Dedifferentiated amniotic fluid mesenchymal stem cell (primary cell): ENCODE measurements around the gene TMEM14B.
A peak's percentile ranks its signal among the peaks of the same experiment; 100 is the strongest.
"Not testable (repeated sequence)": the region's sequence is repeated elsewhere in the genome, so short reads cannot be mapped to it uniquely, and the experiment has no call there.

Experiments
- DNase-seq: peaks from one replicate; pipeline ENCODE4 v3.0.0-alpha.2; 2016; ENCODE audit errors: extremely low spot score

The TMEM14B gene

DNA sequence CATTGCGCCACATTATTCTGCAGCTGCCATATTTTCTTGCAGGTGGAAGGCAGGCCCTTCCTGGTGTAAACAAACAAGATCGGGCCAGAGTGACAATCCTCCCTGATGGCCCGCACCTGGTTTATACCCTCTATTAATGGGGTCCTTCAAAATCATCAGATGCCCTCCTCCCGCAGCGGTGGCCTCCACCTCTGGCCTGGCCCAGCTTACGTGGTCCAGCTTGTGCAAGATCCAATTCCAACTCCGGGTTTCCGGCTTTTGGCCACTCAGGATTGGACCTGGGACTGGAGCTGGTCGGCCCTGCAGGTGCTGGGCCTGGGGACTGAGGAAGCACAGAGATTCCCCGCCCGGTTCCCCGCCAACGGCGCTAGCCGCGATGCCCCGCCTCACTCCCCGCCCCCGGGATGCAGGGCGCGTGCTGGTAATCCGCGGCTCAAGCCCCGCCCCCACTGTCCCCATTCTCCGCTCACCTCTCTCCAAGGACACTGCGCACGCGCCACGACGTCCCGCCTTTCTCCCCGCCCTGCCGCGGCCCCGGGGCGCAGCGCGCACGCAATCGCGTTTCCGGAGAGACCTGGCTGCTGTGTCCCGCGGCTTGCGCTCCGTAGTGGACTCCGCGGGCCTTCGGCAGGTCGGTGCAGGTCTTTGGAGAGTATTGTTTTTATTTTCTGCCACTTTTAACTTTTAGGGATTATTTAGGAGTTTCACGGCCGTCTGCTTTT lies at the start of gene TMEM14B:
Gene TMEM14B (plus strand): TSS at position 555 of the 722 bp plus-strand sequence. CDS start 1,441 bp downstream, outside the sequence.
- DNase-seq = peak; percentile 93

DNA sequence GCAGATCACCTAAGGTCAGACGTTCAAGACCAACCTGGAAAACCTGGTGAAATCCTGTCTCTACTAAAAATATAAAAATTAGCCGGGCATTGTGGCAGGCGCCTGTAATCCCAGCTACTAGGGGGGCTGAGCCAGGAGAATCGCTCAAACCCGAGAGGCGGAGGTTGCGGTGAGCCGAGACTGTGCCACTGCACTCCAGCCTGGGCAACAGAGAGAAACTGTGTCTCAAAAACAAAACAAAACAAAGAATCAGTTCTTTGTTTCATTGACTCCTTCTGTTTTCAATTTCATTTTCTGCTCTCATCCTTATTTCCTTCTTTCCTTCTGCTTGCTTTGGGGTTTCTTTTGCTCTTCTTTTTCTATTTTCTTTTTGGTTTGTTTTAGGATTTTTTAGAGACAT lies 33.6 kb upstream of the TMEM14B start:
- no peak for DNase-seq

DNA sequence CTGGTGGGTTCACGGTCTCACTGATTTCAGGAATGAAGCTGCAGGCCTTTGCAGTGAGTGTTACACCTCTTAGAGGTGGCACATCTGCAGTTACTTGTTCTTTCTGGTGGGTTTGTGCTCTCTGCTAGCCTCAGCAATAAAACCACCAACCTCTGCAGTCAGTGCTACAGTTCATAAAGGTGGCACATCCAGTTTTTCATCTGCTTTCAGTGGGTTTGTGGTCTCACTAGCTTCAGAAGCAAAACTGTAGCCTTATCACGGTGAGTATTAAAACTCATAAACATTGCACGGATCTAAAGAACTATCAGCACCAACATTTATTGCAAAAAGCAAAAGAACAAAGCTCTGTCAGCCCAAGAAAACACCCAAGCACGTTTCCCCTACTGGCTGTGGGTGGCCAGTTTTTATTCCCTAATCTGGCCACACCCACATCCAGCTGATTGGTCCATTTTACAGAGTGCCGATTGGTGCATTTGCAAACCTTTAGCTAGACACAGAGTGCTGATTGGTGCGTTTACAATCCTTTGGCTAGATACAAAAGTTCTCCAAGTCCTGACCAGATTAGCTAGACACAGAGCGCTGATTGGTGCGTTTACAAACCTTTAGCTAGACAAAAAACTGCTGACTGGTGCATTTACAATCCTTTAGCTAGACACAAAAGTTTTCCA lies 28.2 kb upstream of the TMEM14B start:
- no peak for DNase-seq

DNA sequence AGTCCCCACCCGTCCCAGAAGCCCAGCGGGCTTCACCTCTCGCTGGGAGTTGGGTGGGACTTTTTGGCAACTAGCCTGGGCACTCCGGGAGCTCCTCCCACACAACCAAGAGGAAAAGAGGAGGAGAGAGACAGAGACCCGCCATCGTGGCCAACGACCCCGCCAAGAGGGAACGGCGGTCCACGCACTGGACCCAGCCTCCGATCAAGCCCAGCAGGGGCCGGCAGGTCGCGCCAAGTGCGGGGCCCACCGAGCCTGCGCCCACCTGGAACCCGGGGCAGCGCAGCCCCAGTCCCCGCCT lies 27.7 kb upstream of the TMEM14B start:
- DNase-seq = no peak

DNA sequence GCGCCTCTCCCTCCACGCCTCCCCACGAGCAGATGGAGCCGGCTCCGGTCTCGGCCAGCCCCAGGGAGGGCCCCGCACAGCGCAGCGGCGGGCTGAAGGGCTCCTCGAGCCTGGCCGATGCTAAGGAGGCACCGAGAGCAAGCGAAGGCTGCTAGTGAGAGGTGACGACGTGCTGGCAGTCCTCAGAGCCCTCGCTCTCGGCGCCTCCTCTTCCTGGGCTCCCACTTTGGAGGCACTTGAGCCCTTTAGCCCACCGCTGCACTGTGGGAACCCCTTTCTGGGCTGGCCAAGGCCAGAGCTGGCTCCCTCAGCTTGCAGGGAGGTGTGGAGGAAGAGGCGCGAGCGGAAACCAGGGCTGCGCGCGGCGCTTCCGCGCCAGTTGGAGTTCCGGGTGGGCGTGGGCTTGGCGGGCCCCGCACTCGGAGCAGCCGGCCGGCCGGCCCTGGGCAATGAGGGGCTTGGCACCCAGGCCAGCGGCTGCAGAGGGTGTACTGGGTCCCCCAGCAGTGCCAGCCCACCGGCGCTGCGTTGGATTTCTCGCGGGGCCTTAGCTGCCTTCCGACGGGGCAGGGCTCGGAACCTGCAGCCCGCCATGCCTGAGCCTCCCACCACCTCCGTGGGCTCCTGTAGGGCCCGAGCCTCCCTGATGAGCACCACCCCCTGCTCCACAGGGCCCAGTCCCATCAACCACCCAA lies 27.2 kb upstream of the TMEM14B start:
- DNase-seq = no peak

DNA sequence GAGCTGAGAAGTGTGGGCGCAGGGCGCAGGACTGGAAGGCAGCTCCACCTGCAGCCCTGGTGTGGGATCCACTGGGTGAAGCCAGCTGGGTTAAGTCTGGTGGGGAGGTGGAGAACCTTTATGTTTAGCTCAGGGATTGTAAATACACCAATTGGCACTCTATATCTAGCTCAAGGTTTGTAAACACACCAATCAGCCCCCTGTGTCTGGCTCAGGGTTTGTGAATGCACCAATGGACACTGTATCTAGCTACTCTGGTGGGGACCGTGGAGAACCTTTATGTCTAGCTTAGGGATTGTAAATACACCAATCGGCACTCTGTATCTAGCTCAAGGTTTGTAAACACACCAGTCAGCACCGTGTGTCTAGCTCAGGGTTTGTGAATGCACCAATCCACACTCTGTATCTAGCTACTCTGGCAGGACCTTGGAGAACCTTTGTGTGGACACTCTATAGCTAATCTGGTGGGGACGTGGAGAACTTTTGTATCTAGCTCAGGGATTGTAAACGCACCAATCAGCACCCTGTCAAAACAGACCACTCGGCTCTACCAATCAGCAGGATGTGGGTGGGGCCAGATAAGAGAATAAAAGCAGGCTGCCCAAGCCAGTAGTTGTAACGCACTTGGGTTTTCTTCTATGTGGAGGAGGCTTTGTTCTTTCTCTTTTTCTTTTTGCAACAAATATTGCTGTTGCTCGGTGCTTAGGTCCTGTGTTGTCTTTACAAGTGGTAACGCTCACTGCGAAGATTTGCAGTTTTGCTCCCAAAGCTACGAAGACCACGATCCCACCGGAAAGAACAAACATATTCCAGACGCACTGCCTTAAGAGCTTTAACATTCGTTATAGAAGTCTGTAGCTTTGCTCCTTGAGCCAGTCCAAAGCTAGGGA lies 26.4 kb upstream of the TMEM14B start:
- not testable (repeated sequence) for DNase-seq

DNA sequence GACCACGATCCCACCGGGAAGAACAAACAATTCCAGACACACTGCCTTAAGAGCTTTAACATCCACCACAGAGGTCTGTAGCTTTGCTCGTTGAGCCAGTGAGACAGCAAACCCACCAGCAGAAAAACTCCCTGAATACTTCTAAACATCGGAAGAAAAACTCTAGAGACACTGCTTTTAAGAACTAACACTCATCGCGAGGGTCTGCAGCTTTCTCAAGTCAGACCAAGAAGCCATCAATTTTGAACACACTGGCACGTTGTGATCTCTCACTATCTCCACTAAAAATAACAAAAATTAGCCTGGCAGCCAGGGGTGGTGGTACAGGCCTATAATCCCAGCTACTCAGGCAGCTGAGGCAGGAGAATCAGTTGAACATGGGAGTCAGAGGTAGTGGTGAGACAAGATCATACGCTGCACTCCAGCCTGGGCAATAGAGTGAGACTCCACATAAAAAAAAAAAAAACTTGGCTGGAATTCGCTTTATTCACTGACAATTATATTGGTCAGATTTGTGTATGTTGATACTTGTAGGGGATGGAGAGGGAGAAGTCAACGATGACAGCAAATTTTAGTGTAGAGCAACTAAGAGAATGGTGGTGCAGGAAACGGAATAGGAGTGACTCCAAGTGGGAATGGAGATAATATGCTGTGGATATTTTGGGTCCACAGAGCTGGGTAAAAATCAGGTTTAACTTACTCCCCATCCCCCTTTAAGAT lies 25.6 kb upstream of the TMEM14B start:
- DNase-seq = no peak

DNA sequence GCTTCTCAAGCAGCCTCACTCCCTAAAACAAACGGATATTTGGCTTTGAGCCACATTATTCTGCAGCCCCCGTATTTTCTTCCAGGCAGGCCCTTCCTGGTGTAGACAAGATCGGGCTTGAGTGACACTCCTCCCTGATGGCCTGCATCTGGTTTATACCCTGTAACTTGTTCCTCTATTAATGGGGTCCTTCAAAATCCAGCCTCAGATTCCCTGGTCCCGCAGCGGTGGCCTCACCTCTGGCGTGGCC lies 25.1 kb upstream of the TMEM14B start:
- no peak for DNase-seq

DNA sequence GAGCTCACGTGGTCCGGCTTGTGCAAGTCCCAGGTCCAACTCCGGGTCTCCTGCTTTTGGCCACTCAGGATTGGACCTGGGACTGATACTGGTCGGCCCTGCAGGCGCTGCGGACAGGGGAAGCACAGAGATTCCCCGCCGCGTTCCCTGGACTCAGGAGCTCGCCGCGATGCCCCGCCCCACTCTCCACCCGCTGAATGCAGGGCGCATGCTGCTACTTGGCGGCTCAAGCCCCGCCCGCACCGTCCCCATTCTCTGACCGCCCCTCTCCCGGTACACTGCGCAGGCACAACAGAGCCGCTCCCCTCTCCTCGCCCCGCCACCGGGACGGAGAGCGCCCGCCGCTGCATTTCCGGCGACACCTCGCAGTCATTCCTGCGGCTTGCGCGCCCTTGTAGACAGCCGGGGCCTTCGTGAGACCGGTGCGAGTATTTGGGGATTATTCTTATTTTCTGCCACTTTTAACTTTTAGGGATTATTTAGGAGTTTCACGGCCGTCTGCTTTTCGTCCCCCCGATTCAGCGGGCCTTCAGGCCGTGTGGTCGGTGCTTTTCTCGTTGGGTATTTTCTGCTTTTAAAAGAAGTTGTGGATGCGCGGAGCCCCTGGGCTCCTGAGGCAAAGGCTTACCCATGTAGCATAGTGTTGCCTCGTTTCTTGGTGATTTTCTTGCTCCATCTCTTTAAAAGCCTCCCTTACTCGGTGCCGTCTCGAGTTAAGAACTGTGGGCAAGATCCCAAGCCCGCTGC lies 24.6 kb upstream of the TMEM14B start, which contains the start of gene TMEM14C:
Gene TMEM14C (plus strand): TSS at position 251 of the 747 bp plus-strand sequence. CDS start 1,544 bp downstream, outside the sequence.
- peak; percentile 95 for DNase-seq

DNA sequence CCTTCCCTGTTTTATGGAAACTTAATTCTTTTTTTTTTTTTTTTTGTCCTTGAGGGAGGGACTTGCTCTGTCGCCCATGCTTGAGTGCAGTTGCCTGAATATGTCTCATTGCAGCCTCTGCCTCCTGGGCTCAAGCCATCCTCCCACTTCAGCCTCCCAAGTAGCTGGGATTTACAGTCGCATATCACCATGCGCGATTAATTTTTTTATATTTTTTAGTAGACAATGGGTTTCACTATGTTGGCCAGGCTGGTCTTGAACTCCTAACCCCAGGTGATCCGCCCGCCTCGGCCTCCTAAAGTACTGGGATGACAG lies 24.1 kb upstream of the TMEM14B start:
- no peak for DNase-seq

DNA sequence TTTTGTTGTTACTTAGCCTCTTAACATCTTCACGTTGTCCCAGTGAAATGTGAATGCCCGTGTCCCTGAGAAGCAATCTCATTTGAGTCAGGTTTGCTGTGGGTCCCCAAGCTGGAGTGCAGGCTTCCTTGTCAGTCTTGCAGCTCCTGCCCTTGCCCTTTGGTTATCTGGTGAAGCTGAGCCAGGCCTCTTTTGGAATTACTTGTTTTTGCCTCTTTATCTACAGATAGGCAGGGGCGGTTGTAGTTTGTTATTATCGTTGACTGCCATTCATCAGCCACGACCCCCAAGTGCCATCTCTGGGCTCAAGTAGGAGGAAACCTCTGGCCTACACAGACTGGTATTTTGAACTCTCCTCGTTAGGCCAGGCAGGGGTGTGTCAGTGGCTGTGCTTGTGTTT lies 22.6 kb upstream of the TMEM14B start:
- no peak for DNase-seq

DNA sequence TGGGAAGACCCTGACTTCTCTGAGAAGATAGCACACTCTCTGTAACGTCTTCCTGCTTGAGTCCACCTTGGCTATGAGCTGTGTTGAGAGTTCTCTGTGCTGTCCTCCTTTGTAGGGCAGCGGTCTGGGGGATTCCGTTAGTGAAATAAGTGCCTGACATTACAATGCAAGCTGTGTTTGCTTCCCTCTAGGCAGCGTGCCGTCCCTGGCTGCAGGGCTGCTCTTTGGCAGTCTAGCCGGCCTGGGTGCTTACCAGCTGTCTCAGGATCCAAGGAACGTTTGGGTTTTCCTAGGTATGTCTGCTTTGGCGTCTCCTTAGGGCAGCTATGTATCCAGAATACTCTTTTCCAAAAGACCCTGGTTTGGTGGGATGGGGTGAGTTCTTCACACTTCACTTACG lies 21.9 kb upstream of the TMEM14B start:
- no peak for DNase-seq

DNA sequence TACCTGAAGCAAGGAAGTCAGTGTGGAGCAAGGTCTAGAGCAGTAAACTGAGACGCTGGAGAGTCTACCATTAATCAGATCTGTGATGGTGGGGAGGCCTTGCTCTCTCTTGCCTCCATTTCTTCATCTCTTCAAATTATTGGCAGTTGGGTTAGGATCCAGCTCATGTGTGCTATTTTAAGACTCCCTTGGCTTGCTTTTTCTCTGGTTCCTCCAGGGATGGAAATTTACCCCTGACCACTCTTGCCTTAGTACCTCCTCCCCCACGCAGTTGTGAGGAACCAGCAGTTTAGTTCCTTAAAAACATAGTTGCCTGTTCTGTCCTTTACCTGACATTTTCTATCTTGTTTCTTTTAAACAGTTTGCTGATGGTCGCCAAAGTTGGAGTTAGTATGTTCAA lies 17.4 kb upstream of the TMEM14B start:
- DNase-seq = no peak

DNA sequence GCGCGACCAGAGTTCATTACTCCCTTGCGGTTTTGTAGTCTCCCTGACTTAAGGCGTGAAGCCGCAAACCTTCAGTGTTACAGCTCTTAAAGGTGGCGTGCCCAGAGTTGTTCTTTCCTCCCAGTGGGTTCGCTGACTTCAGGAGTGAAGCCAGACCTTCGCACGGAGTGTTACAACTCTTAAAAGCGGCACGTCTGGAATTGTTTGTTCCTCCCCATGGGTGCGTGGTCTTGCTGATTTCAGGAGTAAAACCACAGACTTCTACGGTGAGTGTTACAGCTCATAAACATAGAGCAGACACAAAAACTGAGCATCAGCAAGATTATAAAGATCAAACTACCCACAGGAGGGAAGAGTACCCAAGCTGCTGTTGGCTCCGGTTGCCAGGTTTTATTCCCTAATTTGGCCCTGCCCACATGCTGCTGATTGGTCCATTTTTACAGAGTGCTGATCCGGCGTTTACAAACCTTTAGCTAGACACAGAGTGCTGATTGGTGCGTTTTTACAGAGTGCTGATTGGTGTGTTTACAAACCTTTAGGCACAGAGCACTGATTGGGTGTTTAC lies 14.4 kb upstream of the TMEM14B start:
- DNase-seq = no peak

DNA sequence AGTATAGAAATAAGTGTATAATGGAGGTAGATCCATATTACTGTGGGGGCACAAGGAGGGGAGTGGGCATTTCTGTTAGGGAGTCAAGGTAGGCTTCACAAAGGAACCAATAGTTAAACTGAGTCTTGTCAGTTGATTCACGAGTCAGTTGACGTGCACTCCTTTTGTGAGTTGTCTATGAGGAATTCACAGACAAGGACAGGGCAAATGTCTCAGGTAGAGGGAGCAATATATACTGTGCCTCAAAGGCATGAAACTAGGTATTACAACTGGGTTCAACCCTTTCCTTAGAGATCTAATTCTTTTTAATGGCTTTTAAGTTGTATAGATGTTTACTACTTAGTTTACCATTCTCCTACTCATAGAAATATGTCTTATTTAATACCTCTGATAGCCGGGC lies 13.7 kb upstream of the TMEM14B start:
- DNase-seq = no peak

DNA sequence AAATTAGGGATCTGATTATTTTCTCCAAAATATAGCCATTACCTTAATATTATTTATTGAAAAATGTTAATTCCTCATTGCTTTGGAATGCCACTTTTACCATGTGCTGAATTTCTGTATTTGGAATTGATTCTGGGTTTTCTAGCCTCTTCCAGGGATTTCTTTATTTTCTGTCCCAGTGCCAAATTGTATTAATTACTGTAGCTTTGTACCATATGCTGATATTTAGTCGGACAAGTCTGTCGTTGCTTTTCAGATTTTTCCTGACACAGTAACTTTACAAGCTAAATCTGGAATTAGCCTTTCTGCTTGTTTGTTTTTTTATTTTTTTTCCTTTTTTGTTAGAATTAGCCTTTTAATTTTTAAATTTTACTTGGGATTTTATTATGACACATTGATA lies 10.9 kb upstream of the TMEM14B start:
- DNase-seq = no peak

DNA sequence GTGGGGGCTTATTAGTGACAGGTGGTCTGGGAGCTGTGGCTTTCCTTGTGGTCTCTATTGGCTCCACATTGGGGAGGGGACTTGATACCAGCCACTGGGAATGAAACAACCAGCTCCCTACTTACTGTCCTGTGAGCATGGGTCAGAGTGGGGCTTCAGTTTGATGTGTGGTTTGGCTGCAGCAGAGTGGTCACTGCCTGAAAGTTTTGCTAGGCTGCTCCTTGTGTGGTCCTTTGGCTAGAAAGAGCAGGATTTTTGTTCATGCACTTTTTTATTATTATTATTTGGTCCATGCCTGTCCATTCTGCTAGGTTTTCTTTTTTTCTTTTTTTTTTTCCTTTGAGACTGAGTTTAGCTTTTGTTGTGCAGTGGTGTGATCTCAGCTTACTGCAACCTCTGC lies 7.5 kb upstream of the TMEM14B start:
- no peak for DNase-seq

DNA sequence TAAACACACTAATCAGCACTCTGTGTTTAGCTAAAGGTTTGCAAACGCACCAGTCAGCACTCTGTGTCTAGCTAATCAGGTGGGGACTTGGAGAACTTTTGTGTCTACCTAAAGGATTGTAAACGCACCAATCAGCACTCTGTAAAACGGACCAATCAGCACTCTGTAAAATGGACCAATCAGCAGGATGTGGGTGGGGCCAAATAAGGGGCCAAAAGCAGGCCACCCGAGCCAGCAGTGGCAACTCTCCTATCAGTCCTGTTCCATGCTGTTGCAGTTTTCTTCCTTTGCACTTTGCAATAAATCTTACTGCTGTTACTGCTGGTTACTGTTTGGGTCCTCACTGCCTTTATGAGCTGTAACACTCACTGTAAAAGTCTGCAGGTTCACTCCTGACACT lies 6.0 kb upstream of the TMEM14B start:
- DNase-seq = not testable (repeated sequence)

DNA sequence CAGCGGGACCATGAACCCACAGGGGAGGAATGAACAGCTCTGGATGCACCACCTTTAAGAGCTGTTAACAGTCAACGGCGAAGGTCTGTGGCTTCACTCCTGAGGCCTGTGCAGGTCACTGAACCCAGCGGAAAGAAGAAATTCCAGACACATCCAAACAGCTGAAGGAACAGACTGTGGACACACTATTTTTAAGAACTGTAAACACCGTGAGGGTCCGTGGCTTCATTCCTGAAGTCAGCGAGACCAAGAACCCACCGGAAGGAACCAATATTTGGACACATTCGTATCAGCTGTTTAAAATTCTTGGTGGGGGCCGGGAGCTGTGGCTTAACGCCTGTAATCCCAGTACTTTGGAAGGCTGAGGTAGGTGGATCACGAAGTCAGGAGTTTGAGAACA lies 5.4 kb upstream of the TMEM14B start:
- no peak for DNase-seq

DNA sequence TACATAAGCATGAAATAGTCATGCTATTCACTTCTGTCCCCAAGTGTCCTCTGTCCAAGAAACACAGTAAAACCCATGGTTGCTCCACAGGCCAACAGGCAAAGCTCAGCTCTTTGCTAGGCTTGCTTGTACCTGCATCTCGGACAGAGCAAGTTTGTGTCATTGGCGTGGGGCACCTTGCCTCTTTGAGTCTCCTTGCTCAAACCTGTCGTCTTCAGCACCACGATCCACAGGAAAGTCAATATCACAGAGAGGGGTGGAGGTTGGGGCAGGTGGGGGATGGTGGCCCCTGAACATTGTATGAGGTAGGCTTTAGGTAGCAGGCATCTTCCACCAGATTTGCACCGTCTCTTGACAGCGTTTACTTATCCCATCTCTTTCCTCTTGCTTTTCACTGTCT lies 4.1 kb upstream of the TMEM14B start:
- DNase-seq = no peak

DNA sequence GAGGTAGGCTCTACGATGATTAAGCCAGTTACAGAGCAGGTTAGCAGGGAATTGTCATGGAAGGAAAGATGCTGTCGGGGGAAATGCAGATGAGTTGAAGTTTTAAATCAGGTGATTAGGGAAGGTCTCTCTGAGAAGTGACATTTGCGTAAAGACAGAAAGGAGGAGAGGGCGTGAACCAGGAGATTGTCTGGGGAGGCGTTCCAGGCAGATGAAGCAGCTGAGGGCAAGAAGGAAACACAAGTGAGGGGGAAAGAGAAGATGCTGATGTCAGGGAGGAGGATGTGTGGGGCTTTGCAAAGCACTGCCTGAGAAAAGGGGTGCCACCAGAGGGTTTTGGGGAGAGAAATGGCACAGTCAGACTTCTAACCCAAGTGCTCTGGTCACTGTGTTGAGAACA lies 2.5 kb upstream of the TMEM14B start:
- no peak for DNase-seq
